HG02973 (cell line): ENCODE results near the gene TRIM56.
A peak's percentile ranks its signal among the peaks of the same experiment; 100 is the strongest.
"Not testable (repeated sequence)": the region's sequence is repeated elsewhere in the genome, so short reads cannot be mapped to it uniquely, and the experiment has no call there.

ENCODE experiments used
- ATAC-seq: cut with Tn5 transposase; IDR thresholded peaks from one replicate; pipeline ENCODE4 v1.9.1; 2021; ENCODE audit warnings: moderate library complexity; ENCODE audit not compliant: unreplicated experiment

Gene TRIM56

DNA sequence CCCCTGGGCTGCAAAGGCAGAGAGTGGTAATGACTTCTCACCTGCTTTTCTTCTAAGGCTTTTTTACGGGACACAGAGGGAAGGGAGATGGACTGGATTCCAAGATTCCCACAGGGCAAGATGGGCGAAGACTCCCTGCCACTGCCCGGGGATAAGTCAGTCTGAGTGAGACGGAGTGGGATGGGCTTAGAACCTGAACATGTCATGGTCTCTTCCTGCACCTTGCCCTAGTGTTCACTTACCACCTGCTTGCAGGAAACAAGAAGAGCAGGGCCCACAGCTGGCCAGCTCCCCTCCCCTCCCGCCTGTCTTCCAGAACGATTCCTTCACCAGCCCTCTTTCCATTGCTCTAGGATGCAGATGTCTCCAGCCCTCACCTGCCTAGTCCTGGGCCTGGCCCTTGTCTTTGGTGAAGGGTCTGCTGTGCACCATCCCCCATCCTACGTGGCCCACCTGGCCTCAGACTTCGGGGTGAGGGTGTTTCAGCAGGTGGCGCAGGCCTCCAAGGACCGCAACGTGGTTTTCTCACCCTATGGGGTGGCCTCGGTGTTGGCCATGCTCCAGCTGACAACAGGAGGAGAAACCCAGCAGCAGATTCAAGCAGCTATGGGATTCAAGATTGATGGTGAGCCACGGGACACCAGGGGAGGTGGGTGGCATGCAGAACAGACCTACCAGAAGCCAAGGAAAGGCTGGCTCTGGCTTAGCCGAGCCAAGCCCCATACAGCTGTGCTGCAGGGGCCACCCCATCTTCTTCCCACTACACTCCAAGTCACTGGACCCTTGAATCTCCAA lies 43.0 kb downstream of the TRIM56 start:
- no peak for ATAC-seq

DNA sequence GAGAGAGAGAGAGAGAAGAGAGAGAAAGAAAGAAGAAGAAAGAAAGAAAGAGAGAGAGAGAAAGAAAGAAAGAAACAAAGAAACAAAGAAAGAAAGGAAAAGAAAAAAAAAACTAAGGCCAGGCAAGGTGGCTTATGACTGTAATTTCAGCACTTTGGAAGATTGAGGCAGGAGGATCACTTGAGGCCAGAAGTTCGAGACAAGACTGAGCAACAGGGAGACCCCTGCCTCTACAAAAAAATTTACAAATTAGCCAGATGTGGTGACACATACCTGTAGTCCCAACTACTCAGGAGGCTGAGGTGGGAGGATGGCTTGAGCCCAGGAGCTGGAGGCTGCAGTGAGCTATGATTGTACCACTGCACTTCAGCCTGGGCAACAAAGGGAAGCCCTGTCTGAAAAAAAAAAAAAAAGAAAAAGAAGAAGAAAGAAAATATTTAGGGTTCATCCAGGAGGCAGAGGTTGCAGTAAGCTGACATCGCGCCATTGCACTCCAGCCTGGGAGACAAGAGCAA lies 44.4 kb downstream of the TRIM56 start:
- no peak for ATAC-seq

DNA sequence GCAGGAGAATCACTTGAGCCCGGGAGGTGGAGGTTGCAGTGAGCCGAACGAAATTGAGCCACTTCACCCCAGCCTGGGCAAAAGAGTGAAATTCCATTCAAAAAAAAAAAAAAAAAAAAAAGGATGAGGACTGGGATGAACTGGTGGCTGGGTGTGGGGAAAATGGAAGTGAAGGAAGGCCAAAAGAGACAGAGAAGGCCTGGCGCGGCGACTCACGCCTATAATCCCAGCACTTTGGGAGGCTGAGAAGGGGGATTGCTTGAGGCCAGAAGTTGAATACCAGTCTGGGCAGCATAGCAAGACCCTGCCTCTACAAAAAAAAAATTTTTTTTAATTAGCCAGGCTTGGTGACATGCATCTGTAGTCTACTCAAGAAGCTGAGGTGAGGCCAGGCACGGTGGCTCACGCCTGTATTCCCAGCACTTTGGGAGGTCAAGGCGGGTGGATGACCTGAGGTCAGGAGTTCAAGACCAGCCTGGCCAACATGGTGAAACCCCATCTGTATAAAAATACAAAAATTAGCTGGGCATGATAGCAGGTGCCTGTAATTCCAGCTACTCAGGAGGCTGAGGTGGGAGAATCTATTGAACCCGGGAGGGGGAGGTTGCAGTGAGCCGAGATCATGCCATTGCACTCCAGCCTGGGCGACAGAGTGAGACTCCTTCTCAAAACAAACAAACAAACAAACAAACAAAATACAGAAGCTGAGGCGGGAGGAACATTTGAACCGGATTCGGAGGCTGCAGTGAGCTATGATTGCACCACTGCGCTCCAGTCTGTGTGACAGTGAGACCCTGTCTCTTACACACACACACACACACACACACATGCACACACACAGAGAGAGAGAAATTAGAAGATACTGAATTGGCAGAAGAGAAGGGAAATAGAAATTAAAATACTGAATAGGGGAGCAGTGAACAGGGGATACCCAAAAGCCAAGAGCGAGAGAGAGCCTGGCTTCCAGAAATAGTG lies 47.6 kb downstream of the TRIM56 start:
- not testable (repeated sequence) for ATAC-seq

DNA sequence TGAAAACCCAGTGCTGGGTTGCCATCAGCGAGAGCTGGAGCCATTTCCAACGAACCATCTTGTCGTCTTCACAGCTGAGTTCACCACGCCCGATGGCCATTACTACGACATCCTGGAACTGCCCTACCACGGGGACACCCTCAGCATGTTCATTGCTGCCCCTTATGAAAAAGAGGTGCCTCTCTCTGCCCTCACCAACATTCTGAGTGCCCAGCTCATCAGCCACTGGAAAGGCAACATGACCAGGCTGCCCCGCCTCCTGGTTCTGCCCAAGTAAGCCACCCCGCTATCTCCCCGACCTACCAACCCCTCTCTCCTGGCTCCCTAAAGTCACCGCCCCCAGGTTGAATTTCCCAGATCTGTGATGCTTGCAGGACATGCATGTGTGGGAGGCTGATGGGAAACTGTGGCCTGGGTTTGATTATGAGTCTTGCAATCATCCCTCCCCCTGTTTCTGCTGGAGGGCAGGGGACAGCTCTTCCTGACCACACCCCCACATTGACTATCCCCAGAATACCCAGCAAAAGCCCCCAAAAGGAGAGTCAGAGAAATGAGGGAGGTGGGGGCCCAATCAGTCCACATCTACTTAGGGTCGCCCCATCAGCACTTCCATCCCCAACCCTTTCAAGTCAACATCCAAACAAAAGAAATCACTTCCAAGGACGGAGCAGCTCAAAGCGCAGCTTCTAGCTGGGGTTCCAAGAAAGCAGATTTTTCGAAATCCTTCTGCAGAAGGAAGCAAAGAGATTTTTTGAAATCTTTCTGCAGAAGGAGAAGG lies 48.5 kb downstream of the TRIM56 start:
- ATAC-seq = no peak

DNA sequence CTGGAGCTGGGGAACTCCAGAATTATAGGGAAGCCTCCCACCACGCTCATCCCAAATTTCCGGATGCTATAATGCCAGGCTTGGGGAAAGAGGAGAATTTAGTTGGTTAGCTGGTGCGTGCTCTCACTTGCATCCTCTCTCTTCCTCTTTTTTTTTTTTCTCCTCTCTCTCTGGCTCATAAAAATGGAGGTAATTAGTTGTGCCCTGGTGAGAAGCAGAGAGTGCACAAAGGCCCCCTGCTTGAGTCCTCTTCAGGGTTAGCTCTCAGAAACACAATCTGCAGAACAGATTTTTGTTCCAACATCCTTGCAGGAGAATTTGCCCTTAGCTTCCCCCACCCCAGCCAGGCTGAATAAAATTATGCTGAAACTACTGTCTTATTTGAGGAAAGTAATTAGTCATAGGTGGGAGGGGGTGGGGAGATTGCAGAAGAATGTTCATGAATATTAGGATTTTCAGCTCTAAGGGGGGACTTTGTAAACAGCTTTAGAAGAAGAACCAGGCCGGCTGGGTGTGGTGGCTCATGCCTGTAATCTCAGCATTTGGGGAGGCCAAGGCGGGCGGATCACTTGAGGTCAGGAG lies 49.2 kb downstream of the TRIM56 start:
- no peak for ATAC-seq

DNA sequence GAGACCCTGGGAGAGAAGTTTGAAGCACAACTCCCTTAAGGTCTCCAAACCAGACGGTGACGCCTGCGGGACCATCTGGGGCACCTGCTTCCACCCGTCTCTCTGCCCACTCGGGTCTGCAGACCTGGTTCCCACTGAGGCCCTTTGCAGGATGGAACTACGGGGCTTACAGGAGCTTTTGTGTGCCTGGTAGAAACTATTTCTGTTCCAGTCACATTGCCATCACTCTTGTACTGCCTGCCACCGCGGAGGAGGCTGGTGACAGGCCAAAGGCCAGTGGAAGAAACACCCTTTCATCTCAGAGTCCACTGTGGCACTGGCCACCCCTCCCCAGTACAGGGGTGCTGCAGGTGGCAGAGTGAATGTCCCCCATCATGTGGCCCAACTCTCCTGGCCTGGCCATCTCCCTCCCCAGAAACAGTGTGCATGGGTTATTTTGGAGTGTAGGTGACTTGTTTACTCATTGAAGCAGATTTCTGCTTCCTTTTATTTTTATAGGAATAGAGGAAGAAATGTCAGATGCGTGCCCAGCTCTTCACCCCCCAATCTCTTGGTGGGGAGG lies 52.5 kb downstream of the TRIM56 start:
- ATAC-seq = no peak

DNA sequence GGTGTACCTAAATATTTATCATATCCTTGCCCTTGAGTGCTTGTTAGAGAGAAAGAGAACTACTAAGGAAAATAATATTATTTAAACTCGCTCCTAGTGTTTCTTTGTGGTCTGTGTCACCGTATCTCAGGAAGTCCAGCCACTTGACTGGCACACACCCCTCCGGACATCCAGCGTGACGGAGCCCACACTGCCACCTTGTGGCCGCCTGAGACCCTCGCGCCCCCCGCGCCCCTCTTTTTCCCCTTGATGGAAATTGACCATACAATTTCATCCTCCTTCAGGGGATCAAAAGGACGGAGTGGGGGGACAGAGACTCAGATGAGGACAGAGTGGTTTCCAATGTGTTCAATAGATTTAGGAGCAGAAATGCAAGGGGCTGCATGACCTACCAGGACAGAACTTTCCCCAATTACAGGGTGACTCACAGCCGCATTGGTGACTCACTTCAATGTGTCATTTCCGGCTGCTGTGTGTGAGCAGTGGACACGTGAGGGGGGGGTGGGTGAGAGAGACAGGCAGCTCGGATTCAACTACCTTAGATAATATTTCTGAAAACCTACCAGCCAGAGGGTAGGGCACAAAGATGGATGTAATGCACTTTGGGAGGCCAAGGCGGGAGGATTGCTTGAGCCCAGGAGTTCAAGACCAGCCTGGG lies 53.1 kb downstream of the TRIM56 start:
- peak; percentile 61 for ATAC-seq

DNA sequence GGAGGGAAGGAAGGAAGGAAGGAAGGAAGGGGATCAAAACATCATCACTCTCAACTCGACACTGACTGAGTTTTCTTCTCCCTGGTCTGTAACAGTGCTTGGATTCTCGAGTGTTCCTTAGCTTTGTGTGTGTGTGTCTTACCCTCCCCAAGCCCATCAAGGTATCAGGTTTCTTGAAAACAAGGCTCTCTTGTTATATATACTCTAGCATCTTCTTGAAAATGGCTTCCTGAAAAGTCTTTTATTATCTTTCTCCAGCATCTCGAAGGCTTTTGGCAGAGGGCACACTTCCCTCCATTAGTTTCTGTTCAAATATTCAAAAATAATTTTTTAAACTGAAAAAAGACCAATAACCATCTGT lies 55.0 kb downstream of the TRIM56 start:
- no peak for ATAC-seq

DNA sequence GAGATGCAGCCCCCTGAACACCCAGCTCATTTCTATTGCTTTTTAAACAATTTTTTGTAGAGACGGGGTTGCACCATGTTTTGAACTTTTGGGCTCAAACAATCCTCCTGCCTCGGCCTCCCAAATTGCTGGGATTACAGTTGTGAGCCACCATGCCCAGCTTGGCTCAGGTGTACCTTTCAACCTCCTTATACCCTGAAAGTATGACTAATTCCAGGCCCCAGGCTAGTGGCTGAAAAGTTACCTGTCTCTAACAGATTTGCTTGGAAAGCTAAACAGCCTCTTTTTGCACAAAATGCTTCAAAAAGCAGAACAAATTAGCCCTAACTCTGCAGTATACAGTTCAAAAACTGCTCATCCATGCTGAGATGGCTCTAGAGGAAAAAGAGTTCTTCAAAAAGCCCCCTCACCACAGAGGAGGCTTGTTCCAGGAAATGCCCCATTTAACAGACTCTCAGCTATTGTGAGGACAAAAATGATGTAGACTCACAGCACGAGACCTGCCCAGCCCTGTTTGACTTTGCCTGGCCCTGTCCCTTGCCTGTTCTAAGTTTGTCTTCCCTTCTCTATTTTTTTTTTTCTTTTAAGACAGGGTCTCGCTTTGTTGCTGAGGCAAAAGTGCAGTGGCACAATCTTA lies 55.6 kb downstream of the TRIM56 start:
- ATAC-seq = no peak
